HG03135 (cell line): Measurements from ENCODE around the gene ETV6.

ENCODE experiments used
- ATAC-seq: cut with Tn5 transposase; IDR thresholded peaks from one replicate; pipeline ENCODE4 v1.9.1; 2021; ENCODE audit warnings: mild to moderate bottlenecking, moderate library complexity; ENCODE audit not compliant: unreplicated experiment

ETV6 gene

DNA sequence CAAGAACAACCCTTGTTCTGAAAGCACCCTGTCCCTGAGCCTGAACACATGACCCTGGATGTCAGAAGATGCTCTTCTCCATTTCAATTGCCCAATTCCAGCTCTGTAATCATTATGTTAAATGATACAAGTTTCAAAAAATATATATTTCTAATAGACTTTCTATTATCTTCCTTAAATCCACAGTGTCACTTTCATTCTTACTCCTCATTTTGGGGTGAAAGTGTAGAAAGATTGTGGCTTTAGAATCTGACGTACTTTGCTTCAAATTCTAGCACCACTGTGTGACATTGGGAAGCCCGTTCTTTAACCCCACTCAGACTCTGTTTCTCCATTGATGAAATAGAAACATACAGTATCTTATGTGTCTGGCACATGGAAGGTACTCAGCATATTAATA lies 83.2 kb downstream of the ETV6 start:
- no peak for ATAC-seq

DNA sequence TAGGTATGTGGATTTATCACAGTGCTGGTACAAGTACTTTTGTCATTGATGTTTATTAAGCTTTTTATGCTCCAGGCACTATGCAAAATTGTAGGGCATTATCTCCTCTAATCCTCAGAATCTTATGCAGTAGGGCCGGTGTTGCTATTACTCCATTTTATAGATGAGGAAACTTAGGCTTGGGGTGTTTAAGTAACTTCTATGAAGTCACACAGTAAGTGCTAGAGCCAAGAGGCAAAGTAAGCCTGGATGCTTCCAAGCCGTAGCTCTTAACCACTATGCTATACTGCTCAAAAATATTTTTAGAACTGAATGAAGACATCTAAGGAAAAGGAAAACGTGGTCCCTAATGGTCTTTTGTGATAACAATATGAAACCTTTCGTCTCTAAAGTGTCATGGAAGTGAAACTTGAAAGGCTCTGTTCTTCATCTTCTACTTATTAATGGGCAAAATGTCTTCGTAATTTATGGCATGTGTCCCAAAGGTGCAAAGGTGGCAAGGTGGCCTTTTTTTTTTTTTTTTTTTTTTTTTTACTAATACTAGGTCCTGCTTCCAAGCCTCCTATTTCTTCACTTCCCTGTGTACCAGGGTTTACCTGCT lies 85.2 kb downstream of the ETV6 start:
- no peak for ATAC-seq

DNA sequence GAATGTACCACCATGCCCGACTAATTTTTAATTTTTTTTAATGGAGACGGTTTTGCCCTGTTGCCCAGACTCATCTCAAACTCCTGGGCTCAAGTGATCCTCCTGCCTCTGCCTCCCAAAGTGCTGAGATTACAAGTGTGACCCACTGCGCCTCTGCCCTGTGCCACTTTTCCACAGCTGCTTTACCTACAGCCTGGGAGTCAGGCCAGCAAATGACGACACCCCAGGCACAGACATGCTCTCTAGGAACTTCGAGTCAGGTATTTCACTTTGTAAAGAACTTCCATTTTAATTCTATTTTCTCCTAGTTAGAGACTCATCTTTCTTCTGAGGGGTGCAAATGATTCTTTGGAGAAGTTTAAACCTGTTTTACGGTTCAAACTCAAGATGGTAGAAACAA lies 89.0 kb downstream of the ETV6 start:
- ATAC-seq: no peak

DNA sequence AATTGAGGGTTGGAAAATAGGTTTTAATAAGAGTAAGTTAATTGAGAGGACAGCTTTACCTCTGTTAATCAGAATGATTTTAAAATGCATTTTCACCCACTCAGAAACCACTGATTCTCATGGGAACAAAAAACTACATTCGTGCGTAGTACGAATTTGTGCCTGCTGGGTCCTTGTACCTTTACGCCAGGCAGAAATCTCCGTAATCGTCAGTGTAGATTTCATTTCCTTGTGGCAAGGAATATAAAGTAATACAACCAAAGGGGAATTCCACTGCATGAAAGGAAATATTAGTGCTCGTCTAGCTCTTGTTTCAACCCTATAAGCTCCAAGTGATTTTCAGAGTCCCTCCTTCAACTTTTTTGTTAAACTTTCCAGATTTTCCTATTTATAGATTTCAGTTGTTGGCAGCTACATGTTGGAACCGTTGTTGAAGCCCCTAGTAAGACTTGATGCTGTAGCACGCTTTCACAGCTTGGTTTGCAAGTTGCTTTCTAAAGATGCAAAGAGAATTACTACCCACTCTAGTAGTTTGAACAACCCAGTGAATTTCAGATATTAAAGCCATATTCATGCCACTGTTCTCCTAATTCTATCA lies 90.6 kb downstream of the ETV6 start:
- ATAC-seq: no peak

DNA sequence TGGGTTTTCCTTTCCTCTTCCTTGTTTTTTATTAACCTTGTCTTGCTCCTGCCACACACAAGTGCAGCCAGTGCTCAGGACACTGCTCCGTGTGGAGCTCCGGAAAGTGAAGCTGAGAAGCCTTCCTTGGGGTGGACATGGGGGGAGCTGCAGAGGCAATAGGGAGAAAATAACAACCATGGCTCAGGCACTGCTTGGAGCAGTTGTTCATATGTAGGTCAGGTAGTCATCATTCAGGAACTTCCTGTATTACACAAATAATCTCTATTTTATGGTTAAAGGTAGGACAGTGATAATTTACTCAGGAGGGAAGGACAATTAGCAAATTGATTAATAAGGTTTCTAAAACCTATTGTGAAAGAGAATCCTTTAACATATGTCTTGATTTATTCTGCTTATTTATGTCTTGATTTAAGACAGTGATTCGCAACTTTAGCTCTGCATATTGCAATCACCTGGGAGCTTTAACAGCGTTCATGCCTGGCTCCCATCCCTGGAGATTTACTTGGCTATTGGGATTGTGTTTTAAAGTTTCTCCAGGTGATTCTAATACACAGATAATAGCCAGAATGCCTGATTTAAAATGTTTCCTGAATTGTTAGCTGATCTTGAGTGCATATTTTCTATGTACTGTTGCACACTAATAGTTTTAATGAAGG lies 92.1 kb downstream of the ETV6 start:
- ATAC-seq: no peak

DNA sequence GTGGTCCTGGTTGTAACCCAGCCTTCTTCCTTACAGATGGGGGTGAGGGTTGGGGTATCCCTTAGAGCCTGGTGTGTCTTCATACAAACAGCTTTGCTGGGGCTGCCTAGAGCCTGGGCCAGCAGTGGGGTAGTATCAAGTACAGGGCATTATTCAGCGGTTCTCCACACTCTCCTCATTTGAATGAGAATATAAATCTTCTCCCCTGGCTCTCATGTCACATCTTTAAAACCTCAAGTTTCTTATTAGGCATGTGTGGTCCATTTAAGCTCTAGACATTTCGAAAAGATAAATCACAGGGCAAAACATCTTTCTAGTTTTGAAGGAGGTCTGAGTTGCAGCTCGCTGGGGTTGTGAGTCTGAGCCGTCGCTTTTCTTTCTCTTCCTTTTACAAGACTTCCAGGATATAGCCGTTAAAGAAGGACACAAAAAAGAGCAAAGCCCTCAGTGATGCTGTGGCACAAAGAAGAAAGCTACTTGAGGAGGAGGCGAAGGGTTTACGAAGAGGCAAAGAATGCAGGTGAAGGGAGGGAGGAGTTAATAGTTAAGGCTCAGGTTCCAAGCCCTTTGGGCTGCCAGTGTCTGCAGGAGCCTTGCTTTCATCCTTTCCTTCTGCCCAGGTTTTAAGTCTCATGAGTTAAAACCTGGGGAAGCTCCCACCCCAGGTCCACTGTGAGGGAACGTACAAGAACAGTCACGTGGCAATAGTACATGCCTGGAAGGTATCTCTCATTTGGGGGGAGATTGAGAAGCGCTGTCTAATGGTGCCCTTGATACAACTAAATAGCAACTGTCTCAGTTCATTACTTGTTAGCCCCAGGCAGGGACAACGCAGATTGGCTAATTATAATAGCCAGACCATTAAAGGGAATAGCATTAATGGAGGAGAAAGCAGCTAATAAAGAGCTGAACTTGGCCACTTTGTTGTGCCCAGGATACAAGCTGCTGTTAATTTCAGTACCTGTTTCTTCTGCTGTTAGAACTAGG lies 94.2 kb downstream of the ETV6 start:
- no peak for ATAC-seq

DNA sequence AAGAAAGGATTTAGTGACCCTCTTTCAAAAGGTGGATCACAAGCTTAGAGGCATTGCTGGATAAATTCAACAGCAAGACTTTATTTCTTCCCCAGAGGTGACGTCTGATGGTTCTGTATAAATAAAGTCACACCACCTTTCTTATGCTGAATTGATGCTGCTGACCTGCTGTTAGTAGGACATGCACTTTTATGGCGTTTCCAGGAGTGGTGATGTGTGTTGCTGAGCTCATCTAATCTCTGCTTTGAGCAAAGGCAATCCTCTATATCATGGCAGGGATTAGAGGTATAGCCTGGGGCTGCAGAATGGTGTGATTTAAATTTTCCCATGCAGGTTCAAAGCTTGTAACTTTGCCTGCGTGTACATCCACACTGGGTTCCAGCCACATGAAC lies 94.9 kb downstream of the ETV6 start:
- no peak for ATAC-seq

DNA sequence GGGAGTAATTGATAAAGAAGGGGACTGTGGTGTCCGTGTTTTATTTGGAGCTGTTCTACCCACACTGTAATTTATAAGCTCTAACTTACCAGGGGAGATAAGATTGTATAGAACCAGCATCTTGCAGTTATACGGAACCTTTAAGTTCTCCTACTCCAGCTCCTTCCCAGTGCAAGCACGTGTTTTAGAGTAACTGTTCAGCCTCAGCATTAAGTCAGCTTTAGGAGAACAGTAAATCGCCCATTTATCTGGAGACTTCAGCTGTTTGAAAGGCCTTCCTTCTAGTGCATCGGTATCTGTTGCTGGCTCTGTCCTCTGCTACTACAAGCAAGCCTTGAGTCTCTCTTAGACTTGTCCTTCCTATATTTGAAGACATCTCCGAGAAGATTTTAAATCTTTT lies 95.6 kb downstream of the ETV6 start:
- no peak for ATAC-seq

DNA sequence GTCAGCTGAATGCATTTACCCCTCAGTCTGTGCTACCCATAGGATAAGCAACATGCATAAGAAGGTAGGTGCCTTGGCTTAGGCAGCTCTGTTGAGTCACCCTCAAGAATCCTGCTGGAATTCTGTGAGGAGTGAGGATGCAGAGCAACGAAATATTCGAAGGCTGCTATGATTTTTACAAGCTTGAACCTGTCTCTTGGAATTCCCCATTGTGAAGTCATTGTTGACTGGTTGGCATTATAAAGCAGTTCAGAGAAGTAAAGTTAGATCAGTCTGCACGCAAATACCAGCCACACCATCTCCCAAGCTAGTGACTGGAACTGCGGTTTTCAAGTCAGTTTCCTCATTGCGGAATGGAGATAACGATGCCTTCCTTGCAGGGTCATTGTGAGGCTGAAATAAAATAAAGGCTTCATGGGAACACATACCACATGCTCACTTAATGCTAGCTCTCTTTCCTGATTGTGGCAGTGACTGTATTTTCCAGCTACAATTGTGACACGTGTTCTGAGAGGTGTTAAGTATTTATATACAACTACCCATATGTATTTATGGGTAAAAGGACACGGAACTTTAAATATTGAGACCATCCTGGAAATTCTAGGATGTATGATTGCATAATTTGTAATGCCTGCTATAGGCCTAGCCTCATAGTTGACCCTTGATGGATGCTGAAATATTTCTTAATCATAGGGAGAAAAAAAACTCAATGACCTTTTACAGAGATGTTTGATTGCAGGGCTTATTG lies 96.7 kb downstream of the ETV6 start:
- peak; percentile 33 for ATAC-seq

DNA sequence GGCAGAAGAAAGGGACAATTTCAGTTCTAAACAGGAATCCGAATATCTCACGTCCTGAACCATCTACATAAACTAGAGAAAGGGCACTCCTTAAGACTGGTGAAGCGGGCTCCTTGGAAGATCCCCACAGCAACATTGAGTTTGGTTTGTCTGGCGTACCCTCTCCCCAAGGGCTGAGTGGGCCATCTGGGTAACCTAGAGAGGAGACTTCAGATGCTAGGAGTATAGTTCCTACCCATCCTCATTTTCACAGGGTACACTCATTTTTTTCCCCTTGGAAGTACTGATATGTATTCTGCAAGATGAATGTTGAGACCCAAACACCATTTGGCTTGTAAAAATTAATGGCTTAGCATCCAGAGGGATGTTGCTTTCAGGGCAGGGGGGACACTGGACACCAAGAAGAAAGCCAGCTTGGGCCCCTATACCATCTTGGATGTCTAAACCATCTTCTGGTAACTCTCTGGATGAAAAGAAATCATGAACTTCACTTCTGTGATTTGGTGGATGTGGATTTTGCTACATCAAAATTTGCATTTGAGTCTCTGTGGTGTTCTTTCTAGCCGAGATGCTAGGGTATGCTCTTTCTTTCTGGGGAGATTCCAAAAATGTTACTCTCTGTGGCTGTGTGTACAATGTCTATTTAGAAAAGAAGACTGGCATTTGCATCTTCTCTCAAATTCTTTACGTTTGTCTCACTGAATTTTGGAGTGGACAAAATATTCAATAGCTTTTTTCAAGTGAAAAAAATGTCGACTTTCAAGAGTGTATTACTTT lies 97.7 kb downstream of the ETV6 start:
- ATAC-seq: no peak

DNA sequence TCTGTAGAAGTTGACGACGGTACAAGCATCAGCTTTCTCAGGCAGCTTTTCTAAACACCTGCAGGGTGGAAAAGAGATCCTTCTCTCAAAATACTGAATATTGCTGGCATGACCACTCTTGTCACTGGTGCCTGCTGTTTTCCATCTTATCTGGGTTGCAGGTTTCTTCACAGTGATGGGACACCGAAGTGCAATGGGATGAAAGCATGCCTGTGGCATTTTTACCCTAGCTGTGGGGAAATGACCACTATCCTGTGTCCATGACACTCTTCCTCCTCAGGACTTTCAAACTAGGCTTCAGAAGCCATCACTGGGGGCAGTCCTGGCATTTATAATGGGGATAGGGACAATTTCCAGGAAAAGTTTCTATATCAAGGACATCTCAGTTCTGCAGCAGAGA lies 98.5 kb downstream of the ETV6 start:
- ATAC-seq: no peak

DNA sequence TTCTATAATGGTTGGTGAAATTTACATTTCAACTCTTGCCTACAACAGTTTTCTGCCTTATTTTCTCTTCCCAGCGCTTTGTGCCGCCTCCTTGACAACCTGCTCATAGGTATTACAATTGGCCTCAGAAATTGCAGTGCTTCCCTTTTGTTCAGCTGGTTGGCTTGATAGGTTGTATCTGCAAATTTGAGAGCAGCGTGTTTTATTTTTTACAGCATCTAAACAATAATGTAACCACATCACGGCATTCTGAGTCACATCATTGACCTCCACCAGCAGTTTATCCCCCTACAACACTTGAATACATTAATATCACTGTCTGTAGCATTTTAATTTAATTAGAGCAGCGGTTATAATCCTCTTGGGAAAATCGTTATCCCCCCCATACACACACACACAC lies 99.4 kb downstream of the ETV6 start:
- ATAC-seq: no peak

DNA sequence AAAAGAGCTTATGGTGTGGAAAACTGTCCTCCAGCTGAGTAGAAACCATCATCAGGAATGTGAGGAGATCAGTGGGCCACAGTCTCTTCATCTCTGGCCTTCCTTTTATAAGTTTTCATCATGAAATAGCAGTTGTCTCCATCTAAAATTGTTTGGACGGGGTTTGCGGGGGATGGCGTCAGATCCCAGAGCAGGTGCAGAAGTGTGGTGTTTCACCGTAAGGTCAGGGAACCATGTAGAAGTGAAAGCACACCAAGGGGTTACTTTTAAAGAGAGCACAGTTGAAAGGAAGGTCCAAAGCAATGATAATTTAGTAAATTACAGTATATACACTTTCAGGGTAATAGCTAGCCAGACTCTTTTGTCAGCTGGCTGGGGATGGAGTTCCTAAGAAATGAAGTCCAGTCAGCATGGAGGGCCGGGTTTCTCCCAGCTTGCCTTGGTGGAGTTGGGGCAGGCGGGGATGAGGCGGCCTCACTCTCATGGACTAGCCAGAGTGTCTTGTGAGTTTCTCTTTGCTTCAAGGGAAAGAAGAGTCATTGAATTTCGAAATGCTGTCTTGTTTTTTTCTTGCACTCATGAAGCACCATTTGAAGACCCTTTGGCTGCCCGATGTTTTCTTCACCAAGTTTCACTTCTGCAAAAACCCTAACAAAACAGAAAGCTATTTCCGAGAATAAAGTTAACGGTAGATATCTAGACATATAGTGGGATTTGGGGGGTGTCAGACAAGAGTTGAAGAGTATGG lies 100.6 kb downstream of the ETV6 start:
- peak; percentile 56 for ATAC-seq

DNA sequence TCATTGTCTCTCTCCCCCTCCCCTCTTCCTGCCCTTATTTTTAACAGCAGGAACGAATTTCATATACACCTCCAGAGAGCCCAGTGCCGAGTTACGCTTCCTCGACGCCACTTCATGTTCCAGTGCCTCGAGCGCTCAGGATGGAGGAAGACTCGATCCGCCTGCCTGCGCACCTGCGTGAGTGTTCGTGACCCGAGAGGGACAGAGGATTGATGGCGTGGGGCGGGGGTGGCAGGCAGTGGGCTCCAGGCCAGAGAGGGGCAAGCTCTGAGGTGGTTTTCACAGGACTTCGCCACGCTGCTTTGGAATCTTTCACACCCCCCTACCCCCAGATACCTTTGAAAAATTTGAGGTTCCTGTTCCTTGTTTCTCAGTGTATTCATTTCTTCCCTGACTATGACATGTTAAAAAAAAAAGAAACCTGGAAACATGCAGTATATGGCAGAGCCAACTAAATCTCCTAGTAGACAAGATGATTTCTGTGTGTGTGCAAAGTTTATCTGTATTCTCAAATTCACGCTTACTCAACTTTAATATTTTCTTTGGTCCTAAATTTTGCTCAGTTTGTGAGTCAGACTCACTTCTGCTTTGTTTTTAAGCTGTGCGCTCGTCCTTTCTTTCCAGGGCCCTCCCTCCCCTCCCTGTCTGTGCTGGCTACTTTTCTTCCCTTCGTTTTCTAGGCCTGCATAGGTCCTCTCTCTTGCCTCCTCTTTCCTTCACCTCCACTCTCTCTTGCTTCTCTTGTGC lies 103.1 kb downstream of the ETV6 start:
- no peak for ATAC-seq

DNA sequence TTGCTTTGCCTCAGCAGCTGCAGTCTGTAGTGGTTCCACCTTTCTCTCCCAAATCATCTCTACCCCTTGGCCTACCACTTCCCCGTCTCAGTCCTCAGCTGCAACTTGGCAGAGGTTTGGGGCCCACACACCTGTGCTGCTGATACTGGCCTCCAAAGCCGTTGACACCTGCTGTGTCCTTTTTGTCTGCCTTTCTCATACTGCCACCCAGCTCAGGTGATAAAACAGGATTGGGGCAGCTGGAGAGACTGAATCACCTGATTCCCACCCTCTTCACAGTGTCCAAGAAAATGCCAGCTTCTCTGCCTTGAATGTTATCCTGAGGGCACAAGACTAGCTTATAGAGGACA lies 103.7 kb downstream of the ETV6 start:
- no peak for ATAC-seq

DNA sequence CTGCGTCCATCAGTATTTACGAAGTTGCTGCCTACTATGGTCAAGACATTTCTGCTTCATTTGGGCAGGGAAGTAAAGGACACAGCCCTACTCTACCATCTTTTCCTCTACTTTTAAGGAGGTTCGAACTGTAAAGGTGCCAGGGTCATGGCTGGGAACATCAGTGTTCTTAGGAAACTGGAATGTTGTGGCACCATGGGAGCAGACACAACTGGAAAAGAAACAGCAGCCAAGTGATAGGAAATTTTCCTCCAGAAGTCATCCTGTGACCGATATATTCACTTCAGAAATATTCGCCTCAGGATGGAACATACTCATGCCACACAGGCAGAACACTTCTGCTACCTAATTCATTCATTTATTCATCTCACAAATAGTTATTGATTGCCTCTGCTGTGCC lies 104.4 kb downstream of the ETV6 start:
- no peak for ATAC-seq

DNA sequence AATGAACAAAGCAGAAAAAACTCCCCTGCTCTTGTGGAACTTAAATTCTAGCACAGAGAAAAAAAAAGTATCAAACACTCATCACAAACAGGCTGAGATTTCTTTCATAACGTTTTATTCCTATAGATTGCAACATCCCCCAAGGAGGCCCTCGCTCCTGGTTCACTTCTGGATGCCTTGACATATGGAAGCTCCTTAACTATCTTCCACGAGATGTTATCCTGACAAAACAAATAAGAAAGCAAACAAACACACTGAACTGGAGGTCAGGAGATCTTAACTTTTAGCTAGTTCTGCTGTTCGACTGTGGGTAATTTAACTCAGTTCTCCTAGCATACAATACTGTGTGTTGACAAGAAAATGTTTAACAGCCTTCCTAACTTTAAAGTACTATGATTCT lies 104.8 kb downstream of the ETV6 start:
- ATAC-seq: no peak

DNA sequence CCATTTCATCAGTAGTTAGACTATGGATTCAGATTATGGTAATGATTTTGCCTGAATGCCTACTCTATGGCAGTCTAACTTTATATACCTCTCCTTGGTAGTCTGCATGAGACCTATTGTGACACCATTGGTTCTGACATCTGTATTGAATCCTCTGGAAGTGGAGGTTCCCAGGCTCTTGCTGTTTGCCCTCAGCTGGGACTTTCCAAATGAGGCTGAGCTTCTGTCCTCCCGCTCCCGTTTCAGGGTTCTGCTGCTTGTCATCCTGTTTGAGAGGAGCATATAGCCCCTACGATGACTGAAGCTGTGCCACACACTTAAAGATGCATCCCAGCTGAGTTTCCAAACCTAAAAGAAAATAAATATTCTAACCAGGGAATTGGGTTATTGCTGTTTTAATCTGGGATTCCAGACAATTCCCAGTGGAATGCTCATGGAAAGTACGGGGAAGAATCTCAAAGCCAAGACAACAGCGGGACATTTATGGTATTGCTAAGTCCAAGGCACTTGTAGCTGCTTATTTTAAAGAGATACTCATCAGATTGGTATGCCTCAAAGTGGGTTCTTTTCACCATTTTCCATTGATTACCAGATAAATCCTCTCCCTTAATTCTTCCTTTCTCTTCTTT lies 105.9 kb downstream of the ETV6 start:
- ATAC-seq: no peak
